Uterine smooth muscle cell (primary cell): ENCODE measurements around the gene ACRBP. TPM values are rescaled to one million over a fixed set of nuclear protein-coding genes. Genes with fewer than 3 reads are reported as not detected.

Experiments
- total RNA-seq: library from RNA; depleted of rRNA; stranded (reverse); fragments of >200 nt; gene quantifications from 2 replicates; pipeline ENCODE4 v1.2.3, GENCODE V29; 2014

ACRBP gene
- 0.22 and 0.25 TPM in 2 replicates for total RNA-seq

DNA sequence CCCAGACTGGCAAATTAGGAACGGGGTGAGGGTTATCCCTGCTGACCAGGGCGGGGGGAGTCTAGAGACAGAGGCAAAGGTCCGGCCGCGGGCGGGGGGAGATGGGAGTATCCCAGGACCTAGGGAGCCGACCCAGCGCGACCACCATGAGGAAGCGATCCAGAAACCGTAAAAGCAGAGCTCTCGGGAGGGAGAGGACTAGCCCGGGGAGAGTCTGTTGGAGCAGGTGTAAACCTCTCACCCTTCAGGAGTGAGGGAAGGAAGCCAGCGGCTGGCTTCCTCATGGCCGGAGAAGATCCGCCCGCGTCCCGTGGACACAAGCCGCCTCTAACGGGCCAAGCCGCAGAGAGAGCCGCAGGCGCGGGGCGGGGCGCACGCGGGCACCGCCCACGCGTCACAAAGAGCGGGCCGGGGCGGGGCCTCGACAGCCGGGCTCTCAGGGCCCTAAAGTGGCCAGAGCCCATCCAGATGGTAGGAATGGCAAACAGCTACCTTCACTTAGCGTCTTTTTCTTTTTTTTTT, at the start of gene ACRBP:
Gene ACRBP, minus strand, starts transcription at position 350 of the 522 bp plus-strand sequence. Its CDS starts 66 bp downstream, at position 284.

DNA sequence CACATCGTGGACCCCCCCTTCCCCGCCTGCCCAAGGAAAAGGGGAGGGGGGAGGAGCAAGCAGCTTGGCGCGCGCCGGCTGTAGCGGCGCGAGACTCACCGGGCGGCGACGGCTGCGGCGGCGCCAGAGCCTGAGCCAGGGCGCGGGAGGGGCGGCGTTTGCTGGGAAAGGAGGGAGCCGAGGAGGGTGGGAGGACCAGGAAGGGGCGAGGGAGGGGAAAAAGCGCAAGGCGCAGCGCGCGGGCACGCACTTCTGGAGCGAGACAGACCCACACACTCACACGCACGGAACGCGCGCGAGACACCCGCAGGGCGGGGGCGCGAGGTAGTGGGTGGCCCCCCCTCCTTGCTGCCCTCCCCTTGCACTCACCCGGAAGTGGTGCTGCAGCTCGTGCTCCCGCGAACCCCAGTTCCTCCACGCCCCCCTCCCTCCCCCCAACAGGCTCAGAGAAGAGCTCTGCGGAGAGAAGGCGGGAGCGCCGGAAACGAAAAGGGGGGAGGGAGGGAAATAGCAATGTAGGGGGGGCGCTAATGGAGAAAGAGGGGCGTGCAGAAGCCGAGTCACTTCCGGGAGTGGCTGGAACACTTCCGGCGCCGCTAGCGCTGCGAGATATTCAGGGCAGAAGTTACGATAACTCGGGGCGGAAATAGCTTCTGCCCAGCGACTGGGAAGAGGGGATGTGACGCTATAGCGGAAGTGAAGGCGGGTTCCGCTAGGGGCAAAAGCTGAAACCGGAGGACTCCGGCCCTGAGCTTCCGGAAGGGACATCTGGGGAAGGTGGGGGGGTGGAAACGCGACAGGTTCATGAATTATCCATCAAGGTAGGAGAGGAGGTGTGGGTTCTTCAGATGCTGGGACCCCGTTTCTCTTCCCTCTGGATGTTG, 42.0 kb upstream of the ACRBP start, which contains the start of gene ZNF384:
Gene ZNF384, minus strand, starts transcription at position 377 of the 884 bp plus-strand sequence. CDS start 9,855 bp downstream, outside the sequence.

DNA sequence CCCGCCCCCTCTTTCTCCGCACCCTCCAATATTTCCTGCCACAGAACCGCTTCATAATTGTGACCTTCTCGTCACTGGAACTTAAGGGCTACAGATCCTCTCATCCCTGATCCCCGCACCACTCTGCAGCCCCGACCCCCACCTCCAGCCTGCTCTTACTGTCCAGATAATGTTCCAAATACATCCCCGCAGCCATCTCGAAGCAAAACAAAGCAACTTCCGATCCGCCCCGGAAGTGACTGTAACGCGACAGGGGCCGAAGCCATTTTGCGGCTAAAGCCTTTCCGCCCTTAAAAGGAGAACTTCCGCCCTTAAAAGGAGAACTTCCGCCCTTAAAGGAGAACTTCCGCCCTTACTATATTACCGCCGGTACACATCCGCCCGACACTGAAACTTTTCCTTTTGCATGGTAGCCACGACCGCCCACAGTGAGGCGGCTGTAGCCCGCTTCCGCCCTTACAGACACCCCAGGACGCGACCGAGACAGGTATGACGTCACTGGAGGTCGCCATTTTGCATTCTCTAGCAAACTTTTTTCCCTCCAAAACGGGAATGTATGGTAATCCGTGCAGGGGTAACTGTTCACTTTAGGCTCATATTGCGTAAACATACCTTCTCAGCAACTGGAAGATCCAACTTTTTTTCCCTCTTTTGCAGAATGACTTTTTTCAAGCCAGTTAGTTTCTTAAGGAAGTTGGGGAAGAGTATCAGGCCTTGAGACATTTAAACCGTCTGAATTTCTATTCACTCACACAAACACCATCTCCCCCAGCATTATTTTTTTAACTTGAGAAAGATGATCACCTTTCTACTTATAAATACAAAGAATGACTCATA, 15.9 kb upstream of the ACRBP start, which contains the start of gene ING4:
Gene ING4, minus strand, starts transcription at position 214 of the 837 bp plus-strand sequence. Its CDS starts 18 bp downstream, at position 196.

DNA sequence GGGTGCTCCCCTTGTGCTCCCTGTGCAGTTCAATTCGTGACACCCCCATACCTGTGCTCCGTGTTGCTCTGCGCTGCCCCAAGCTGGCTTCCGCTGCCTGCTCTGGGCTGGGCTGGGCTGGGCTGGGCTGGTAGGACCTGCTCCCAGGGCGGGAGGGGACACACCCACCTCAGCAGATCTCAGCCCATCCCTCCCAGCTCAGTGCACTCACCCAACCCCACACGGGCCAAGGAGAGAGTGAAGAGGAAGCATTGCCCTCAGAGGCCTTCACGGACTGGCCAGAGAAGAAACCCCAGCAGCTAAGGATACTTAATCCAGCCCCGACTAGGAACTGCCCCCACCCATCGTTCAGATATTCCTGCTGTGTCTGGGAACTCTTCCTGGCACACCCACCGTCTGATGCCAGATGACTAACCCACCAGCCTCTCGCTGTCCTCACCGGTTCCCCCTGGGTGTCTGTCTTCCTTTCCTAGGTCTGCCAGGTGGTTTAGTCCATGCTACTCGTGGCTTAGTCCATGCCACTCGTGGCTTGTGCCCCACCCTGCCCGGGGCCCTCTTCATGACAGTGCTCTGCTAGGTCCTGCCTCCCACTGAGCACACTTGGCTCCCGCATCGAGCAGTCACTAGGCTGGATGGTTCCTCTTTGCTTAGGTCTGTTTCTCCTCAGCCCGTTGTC, 11.2 kb downstream of the ACRBP start, which contains the start of gene LPAR5:
Gene LPAR5, minus strand, starts transcription at position 104 of the 676 bp plus-strand sequence. CDS start 14,711 bp downstream, outside the sequence.

Other genes with a start within 250 kb of the ACRBP start
- gene CD27, start 202.5 kb downstream of the ACRBP start, total RNA-seq = 0.12 TPM in 1 of 2 replicates, not detected in the other
- 7.1 and 12.1 TPM in 2 replicates for gene TAPBPL, start 195.4 kb downstream of the ACRBP start, total RNA-seq
- 3.3 and 7.4 TPM in 2 replicates for gene VAMP1, start 176.8 kb downstream of the ACRBP start, total RNA-seq
- 87.9 and 108 TPM in 2 replicates for gene MRPL51, start 154.2 kb downstream of the ACRBP start, total RNA-seq
- 59.0 and 113 TPM in 2 replicates for gene NCAPD2, start 153.3 kb downstream of the ACRBP start, total RNA-seq
- 5,674 and 7,219 TPM in 2 replicates for gene GAPDH, start 112.9 kb downstream of the ACRBP start, total RNA-seq
- 15.0 and 15.1 TPM in 2 replicates for gene IFFO1, start 91.4 kb downstream of the ACRBP start, total RNA-seq
- 25.4 and 29.9 TPM in 2 replicates for gene NOP2, start 79.1 kb downstream of the ACRBP start, total RNA-seq
- 259 and 264 TPM in 2 replicates for gene CHD4, start 40.1 kb downstream of the ACRBP start, total RNA-seq
- gene LPAR5, start 11.5 kb downstream of the ACRBP start, total RNA-seq = 0.12 TPM in 1 of 2 replicates, not detected in the other
- 20.8 and 30.4 TPM in 2 replicates for gene ING4, start 15.7 kb upstream of the ACRBP start, total RNA-seq
- 10.1 and 10.3 TPM in 2 replicates for gene ZNF384, start 41.9 kb upstream of the ACRBP start, total RNA-seq
- under 0.01 TPM in 1 of 2 replicates, not detected in the other for gene PIANP, start 53.4 kb upstream of the ACRBP start, total RNA-seq
- gene COPS7A, start 76.6 kb upstream of the ACRBP start, total RNA-seq = 76.7 and 77.9 TPM in 2 replicates
- gene MLF2, start 105.7 kb upstream of the ACRBP start, total RNA-seq = 131 and 181 TPM in 2 replicates
- gene PTMS, start 118.9 kb upstream of the ACRBP start, total RNA-seq = 60.1 and 63.5 TPM in 2 replicates
- gene LAG3, start 125.1 kb upstream of the ACRBP start, total RNA-seq = under 0.01 and 0.11 TPM in 2 replicates
- gene CD4, start 142.1 kb upstream of the ACRBP start, total RNA-seq = 0.25 TPM in 1 of 2 replicates, not detected in the other
- 5.0 and 6.0 TPM in 2 replicates for gene GPR162, start 174.4 kb upstream of the ACRBP start, total RNA-seq
- 133 and 175 TPM in 2 replicates for gene P3H3, start 181.0 kb upstream of the ACRBP start, total RNA-seq
- gene GNB3, start 193.5 kb upstream of the ACRBP start, total RNA-seq = 2.9 and 3.7 TPM in 2 replicates
- 9.0 and 35.9 TPM in 2 replicates for gene CDCA3, start 203.9 kb upstream of the ACRBP start, total RNA-seq
- 94.9 and 147 TPM in 2 replicates for gene USP5, start 204.7 kb upstream of the ACRBP start, total RNA-seq
- 1,238 and 1,525 TPM in 2 replicates for gene TPI1, start 220.1 kb upstream of the ACRBP start, total RNA-seq
- gene SPSB2, start 225.9 kb upstream of the ACRBP start, total RNA-seq = 7.0 and 9.5 TPM in 2 replicates